ENCODE data around the gene ADPRS.

Gene ADPRS

DNA sequence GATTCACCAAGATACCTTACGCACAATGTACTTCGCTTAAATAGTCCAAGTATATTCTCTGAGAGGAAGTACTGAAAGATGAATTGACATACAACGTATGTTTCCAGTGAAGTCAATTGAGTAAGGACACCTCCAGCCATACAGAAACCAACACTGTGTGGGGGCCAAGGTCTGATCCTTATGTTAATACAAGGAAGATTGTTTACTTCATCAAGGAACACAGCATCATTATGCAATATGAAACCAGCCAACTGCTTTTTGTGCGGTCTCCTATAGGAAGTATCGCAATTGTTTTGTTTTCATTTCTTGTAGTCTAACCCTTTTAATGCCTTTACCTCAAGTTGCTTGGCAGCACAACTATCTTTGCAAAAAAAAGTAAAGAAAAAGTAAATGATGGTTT is 33.0 kb upstream of the ADPRS start:
- Histone ChIP-seq H3K4me3 (ENCODE audit: low read depth in 1 of 2, low read length in 2 of 2) (no peak overlapping the region), H3K4me2 (ENCODE audit: insufficient read depth, low read length) (no peak overlapping the region), H3K9me3 (ENCODE audit: insufficient read depth, low read length, severe bottlenecking) (no peaks in the 10 kb centered on the region), H3K36me3 (ENCODE audit: insufficient read depth, low read length) (peaks cover 12% of the 10 kb centered on the region), H3K79me2 (ENCODE audit: insufficient read depth, low read length) (no peaks in the 10 kb centered on the region), H3K27ac (ENCODE audit: low read length) (no peak overlapping the region), H3K27me3 (ENCODE audit: insufficient read depth, low read length, poor library complexity) (no peaks in the 10 kb centered on the region), H4K20me1 (ENCODE audit: insufficient read depth, low read length) (no peaks in the 10 kb centered on the region), H3K4me1 (ENCODE audit: insufficient read depth, low read length) (no peaks in the 10 kb centered on the region), H2AFZ (ENCODE audit: low read depth, low read length) (no peak overlapping the region), H3K9ac (ENCODE audit: low read depth, low read length) (no peak overlapping the region)
- ATAC-seq (ENCODE audit: insufficient read depth, low read depth) (no peak), DNase-seq (no peak)
- TF ChIP-seq CTCF (IDR thresholded peaks at IDR 0.05; ENCODE audit: borderline replicate concordance, extremely low read depth, low read length, poor library complexity, severe bottlenecking) (no peak), EZH2 (IDR thresholded peaks at IDR 0.05; ENCODE audit: borderline replicate concordance, low read depth, low read length, severe bottlenecking) (no peak)

- Histone ChIP-seq H2AFZ (ENCODE audit: low read depth, low read length) (no peak overlapping the region), H3K4me3 (ENCODE audit: low read depth in 1 of 2, low read length in 2 of 2) (no peak overlapping the region), H3K4me2 (ENCODE audit: insufficient read depth, low read length) (no peak overlapping the region), H3K27me3 (ENCODE audit: insufficient read depth, low read length, poor library complexity) (no peaks in the 10 kb centered on the region), H3K79me2 (ENCODE audit: insufficient read depth, low read length) (no peaks in the 10 kb centered on the region), H3K9me3 (ENCODE audit: insufficient read depth, low read length, severe bottlenecking) (no peaks in the 10 kb centered on the region), H4K20me1 (ENCODE audit: insufficient read depth, low read length) (no peaks in the 10 kb centered on the region), H3K9ac (ENCODE audit: low read depth, low read length) (no peak overlapping the region), H3K27ac (ENCODE audit: low read length) (no peak overlapping the region), H3K4me1 (ENCODE audit: insufficient read depth, low read length) (no peaks in the 10 kb centered on the region), H3K36me3 (ENCODE audit: insufficient read depth, low read length) (no peaks in the 10 kb centered on the region)
- DNase-seq (no peak), ATAC-seq (ENCODE audit: insufficient read depth, low read depth) (no peak)
- TF ChIP-seq EZH2 (IDR thresholded peaks at IDR 0.05; ENCODE audit: borderline replicate concordance, low read depth, low read length, severe bottlenecking), result no peak
- TF ChIP-seq CTCF (IDR thresholded peaks at IDR 0.05; ENCODE audit: borderline replicate concordance, extremely low read depth, low read length, poor library complexity, severe bottlenecking), result no peak
These were observed 26.4 kb upstream of the ADPRS start for GRCh38 chr1:36062315-36062714.

DNA sequence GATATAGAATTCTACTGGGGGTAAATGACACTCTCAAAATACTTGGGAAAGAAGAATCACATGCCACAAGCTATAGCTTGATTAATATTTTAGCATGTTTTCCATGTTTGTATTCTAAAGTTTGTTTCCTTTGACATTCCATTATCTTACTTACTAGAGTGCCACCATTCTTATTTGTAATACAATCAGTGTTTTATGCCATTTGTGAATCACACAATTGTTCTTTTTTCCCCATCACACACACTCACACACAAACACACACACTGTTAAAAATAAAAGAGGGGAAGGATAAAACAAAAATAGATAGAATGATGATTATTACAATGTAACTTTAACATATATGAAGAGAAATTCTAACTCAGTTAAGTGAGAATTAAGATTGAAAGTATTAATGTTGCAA is 20.8 kb upstream of the ADPRS start:
- Histone ChIP-seq H3K27me3 (ENCODE audit: insufficient read depth, low read length, poor library complexity) (no peaks in the 10 kb centered on the region), H3K4me1 (ENCODE audit: insufficient read depth, low read length) (no peaks in the 10 kb centered on the region), H3K27ac (ENCODE audit: low read length) (no peak overlapping the region), H2AFZ (ENCODE audit: low read depth, low read length) (no peak overlapping the region), H3K4me2 (ENCODE audit: insufficient read depth, low read length) (no peak overlapping the region), H3K79me2 (ENCODE audit: insufficient read depth, low read length) (no peaks in the 10 kb centered on the region), H3K36me3 (ENCODE audit: insufficient read depth, low read length) (no peaks in the 10 kb centered on the region), H3K9me3 (ENCODE audit: insufficient read depth, low read length, severe bottlenecking) (no peaks in the 10 kb centered on the region), H4K20me1 (ENCODE audit: insufficient read depth, low read length) (no peaks in the 10 kb centered on the region), H3K4me3 (ENCODE audit: low read depth in 1 of 2, low read length in 2 of 2) (no peak overlapping the region), H3K9ac (ENCODE audit: low read depth, low read length) (no peak overlapping the region)
- ATAC-seq (ENCODE audit: insufficient read depth, low read depth) (no peak), DNase-seq (no peak)
- no peak for TF ChIP-seq EZH2 (IDR thresholded peaks at IDR 0.05; ENCODE audit: borderline replicate concordance, low read depth, low read length, severe bottlenecking)
- TF ChIP-seq CTCF (IDR thresholded peaks at IDR 0.05; ENCODE audit: borderline replicate concordance, extremely low read depth, low read length, poor library complexity, severe bottlenecking), result no peak

DNA sequence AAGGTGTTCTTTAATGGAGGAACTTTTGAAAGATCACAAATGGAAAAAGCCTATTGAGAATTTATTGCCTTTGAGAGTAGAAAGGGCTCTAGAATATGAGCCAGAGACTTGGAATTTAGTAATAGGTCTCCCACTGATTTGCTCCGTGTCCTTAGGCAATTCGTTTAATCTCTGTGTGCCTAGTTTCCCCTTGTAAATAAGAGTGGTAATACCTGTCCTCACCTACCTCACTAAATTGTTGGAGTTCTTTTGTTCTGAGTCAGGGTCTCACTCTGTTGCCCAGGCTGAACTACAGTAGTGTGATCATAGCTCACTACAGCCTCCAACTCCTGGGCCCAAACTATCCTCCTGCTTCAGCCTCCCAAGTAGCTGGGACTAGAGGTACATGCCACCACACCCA is 19.8 kb upstream of the ADPRS start:
- DNase-seq, result no peak
- Histone ChIP-seq H4K20me1 (ENCODE audit: insufficient read depth, low read length) (no peaks in the 10 kb centered on the region), H3K79me2 (ENCODE audit: insufficient read depth, low read length) (no peaks in the 10 kb centered on the region), H3K36me3 (ENCODE audit: insufficient read depth, low read length) (no peaks in the 10 kb centered on the region), H3K4me3 (ENCODE audit: low read depth in 1 of 2, low read length in 2 of 2) (no peak overlapping the region), H2AFZ (ENCODE audit: low read depth, low read length) (no peak overlapping the region), H3K27ac (ENCODE audit: low read length) (no peak overlapping the region), H3K27me3 (ENCODE audit: insufficient read depth, low read length, poor library complexity) (no peaks in the 10 kb centered on the region), H3K9me3 (ENCODE audit: insufficient read depth, low read length, severe bottlenecking) (no peaks in the 10 kb centered on the region), H3K4me2 (ENCODE audit: insufficient read depth, low read length) (no peak overlapping the region), H3K9ac (ENCODE audit: low read depth, low read length) (no peak overlapping the region), H3K4me1 (ENCODE audit: insufficient read depth, low read length) (no peaks in the 10 kb centered on the region)
- TF ChIP-seq EZH2 (IDR thresholded peaks at IDR 0.05; ENCODE audit: borderline replicate concordance, low read depth, low read length, severe bottlenecking) (no peak), CTCF (IDR thresholded peaks at IDR 0.05; ENCODE audit: borderline replicate concordance, extremely low read depth, low read length, poor library complexity, severe bottlenecking) (no peak)
- no peak for ATAC-seq (ENCODE audit: insufficient read depth, low read depth)

All from DND-41 (cell line).